ENCODE measurements around the gene TUBB3.

- TF ChIP-seq CTCF (IDR thresholded peaks at IDR 0.05 in 8 of 11, conservative IDR thresholded peaks at IDR 0.05 in 3 of 11) (no peak), POLR2AphosphoS5 (IDR thresholded peaks at IDR 0.05) (no peak), POLR2A (IDR thresholded peaks at IDR 0.05) (no peak)
Observed at GRCh38 chr16:89921131-89921701, 1.9 kb upstream of the TUBB3 start.
